Lower leg skin (tissue), 4 donors: ENCODE results near the gene OSM. TPM values are rescaled to one million over a fixed set of nuclear protein-coding genes. Genes with fewer than 3 reads are reported as not detected.

ENCODE experiments used
- DNase-seq, 2 donors: peaks; one replicate each; pipeline ENCODE4 v3.0.0-alpha.2; 2019; ENCODE audit warnings: low spot score in 2 of 2
- H3K4me3 ChIP-seq: fragments of 200-600 bp; sonication (generic); 2 replicates; pipeline ENCODE4 v1.5.1; 2017; ENCODE audit warnings: mild to moderate bottlenecking, low read depth; ENCODE audit not compliant: poor library complexity, severe bottlenecking
- CTCF ChIP-seq, 3 donors: fragments of 450-650 bp; IDR thresholded peaks; one replicate each; pipeline ENCODE4 v1.5.1; 2016; ENCODE audit warnings: antibody characterized with exemption in 3 of 3, mild to moderate bottlenecking in 3 of 3, moderate library complexity in 2 of 3
- POLR2A ChIP-seq, 2 donors: fragments of 450-650 bp; IDR thresholded peaks; one replicate each; pipeline ENCODE4 v1.6.1; 2016 to 2017; ENCODE audit warnings: antibody characterized with exemption in 2 of 2, mild to moderate bottlenecking in 1 of 2, moderate library complexity in 1 of 2
- WGBS, 2 donors: methylation state at CpG; one replicate each; pipeline ENCODE4 v1.1.5; 2018; 5-methylcytosine and 5-hydroxymethylcytosine counted together
- intact Hi-C: fragments of 100-400 bp; cut with DNase I; formaldehyde crosslinking; loops from one replicate; pipeline ENCODE4 v1.15.0; 2023; ENCODE audit warnings: low total_unique reads
- total RNA-seq, 4 donors: library from RNA; depleted of rRNA; stranded (reverse); fragments of >200 nt; gene quantifications; one replicate each; pipeline ENCODE4 v1.1.0, GENCODE V29; 2016

OSM gene
- total RNA-seq, 4 donors from 2014 or later: 0.27 to 0.34 (median 0.29) TPM; not detected in 1

DNA sequence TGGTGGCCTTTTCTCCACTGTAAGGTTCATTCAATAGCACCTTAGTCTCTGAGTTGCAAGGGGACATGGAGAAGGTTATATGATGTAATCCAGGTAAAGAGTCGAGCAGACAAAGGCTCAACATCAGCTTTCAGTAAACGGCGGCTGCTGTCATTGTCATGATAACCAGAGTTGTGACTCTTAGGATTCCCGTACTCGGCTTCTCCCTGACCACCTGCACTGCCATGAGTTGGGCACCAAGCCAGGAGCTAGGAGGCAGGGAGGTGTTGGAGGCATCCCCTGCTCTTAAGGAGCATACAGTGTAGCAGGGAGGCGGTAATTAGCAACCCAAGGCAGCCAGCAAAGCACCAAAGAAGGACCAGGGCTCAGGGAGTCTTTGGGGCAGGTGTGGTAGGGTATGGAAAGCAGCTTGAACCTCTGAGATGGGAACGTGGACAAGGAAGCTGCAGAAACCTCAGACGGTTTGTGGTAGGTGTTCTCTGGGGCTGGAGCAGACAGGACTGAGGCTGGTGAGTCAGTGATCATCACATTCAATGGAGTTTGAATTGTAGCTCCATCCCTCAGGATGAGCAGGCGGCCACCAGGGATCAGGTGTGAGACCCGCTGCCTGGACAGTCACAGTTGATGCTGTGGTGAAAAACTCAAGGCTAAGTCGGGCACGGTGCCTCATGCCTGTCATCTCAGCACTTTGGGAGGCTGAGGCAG is 51.8 kb downstream of the OSM start:
- TF ChIP-seq POLR2A (IDR thresholded peaks at IDR 0.05) (no peak), CTCF (IDR thresholded peaks at IDR 0.05) (no peak)
- no peak overlapping the region for H3K4me3 ChIP-seq
- intact Hi-C loops: loop anchor here (5.0 kb wide), 1 partner anchor 578 kb away; no protein-coding TSS in a partner anchor
- 80 to 86% methylated on average over 12 of the region's 12 CpGs for WGBS, 2 donors
- no peak for DNase-seq

DNA sequence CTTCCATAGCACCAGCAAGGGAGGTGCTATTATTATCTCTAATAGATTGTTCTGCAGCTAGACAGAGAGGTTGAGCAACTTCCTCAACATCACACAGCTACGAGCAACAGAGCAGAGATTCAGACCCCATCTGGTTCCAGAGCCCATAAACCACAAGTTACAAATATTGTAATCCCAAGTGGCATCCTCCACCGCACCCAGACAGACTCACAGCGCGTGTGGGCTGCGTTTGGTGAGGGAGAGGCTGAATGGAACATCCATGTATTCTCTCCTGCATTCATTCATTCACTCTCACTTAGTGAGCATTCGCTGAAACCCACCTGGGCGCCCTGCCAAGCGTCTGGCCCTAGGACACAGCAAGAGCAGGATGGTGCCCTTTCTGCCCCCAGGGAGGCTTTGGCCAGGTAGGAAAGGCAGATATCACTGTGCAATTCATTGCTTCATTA is 53.6 kb downstream of the OSM start:
- TF ChIP-seq POLR2A (IDR thresholded peaks at IDR 0.05) (no peak), CTCF (IDR thresholded peaks at IDR 0.05) (no peak)
- no peak overlapping the region for H3K4me3 ChIP-seq
- WGBS, 2 donors: 52 to 55% methylated on average over 8 of the region's 8 CpGs
- intact Hi-C loops: loop anchor here (5.0 kb wide), 1 partner anchor 576 kb away; no protein-coding TSS in a partner anchor
- no peak for DNase-seq

Other genes starting within 250 kb of the OSM start
- gene HORMAD2, start 186.4 kb downstream of the OSM start, total RNA-seq: not detected
- gene LIF, start 20.1 kb downstream of the OSM start, total RNA-seq: 10 to 100 TPM in 1 of 4 donors, 1 to 10 TPM in 3; 5.2 to 11.8 (median 7.0) TPM
- 10 to 100 TPM; 16.3 to 38.1 (median 22.6) TPM for gene CASTOR1, start 22.7 kb upstream of the OSM start, total RNA-seq
- gene TBC1D10A, start 60.1 kb upstream of the OSM start, total RNA-seq: 10 to 100 TPM; 64.8 to 80.1 (median 74.2) TPM
- gene SF3A1, start 90.0 kb upstream of the OSM start, total RNA-seq: 100 to 1,000 TPM in 2 of 4 donors, 10 to 100 TPM in 2; 72.4 to 169 (median 114) TPM
- gene CCDC157, start 90.2 kb upstream of the OSM start, total RNA-seq: 1 to 10 TPM in 3 of 4 donors, under 1 TPM in 1; 0.17 to 4.5 (median 2.7) TPM
- 1 to 10 TPM; 6.9 to 7.8 (median 7.3) TPM for gene RNF215, start 120.6 kb upstream of the OSM start, total RNA-seq
- gene SEC14L2, start 130.2 kb upstream of the OSM start, total RNA-seq: 10 to 100 TPM in 2 of 4 donors, 1 to 10 TPM in 2; 3.6 to 18.8 (median 13.3) TPM
- gene MTFP1, start 158.9 kb upstream of the OSM start, total RNA-seq: 10 to 100 TPM in 1 of 4 donors, 1 to 10 TPM in 3; 5.2 to 13.3 (median 8.7) TPM
- under 1 TPM in 1 of 4 donors, not detected in 3; 0.25 TPM for gene SEC14L3, start 205.2 kb upstream of the OSM start, total RNA-seq
- gene SEC14L4, start 238.8 kb upstream of the OSM start, total RNA-seq: 1 to 10 TPM in 2 of 4 donors, under 1 TPM in 1, not detected in 1; 0.08 to 2.6 (median 1.4) TPM